GM21717 (cell line): ENCODE data around the gene HSPG2.

Experiments used
- ATAC-seq: cut with Tn5 transposase; IDR thresholded peaks from one replicate; pipeline ENCODE4 v1.9.1; 2021; ENCODE audit warnings: mild to moderate bottlenecking, moderate library complexity; ENCODE audit not compliant: unreplicated experiment

HSPG2 gene

DNA sequence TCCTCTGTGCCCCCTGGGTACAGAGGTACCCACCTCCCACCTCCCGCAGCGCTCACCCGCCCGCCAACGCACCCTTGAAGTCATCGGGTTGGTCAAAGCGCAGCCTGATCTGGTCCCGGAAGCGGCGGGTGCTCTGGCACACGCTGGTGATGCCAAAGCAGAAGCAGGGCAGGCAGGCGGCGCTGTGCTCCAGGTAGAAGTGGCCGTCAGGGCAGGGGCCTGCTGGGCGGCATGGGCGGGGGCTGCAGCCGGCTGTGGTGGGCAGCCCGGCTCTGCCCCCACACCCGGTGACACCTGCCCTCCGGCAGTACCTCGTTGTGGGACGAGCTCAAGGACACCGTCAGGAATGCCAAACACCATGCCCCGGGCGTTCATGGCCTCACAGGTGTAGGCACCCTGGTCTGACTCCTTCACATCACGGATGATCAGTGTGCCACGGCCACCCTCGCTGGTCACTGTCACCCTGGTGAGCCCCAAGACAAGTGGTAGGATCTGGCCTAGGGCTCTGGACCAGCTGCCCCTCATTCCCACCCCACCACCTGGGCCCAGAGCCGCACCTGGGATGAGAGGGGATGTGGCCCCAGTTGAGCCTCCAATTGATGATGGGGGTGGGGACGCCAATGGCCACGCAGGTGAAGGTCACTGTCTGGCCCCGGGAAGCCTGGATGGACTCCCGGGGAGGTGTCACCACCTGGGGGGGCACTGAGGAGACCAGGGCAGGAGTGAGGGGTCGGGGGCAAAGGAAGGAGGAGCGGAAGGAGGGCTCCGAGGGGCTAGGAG is 52.5 kb downstream of the HSPG2 start:
- ATAC-seq = no peak

DNA sequence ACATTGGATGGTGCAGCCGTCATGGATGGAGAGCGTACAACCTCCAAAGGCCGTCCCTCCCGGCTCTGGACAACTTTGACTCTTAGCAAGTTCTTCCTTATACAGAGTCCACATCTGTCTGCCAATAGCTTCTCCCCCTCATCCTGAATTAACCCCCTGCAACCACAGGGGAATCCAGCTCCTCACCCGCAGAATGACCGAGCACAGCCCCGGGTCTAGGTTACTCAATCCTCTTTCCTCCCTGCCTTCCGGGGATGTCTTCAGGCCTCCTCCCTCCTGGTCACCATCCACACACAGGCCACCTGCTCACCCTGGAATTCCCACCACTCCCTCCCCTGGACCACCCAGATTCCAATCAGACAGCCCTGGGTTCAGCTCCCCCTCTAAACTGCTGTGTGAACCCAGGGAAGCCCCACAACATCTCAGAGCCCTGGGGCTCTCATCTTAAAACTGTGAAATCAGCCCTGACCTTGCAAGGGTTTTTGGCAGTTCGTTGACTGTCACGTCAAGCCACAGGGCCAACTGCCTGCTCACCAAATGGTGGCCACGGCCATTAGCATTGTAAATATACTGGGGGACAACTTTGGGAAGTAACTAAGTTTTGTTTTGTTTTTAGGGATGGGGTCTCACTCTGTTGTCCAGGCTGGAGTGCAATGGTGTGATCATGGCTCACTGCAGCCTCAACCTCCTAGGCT is 54.2 kb downstream of the HSPG2 start:
- ATAC-seq = no peak

DNA sequence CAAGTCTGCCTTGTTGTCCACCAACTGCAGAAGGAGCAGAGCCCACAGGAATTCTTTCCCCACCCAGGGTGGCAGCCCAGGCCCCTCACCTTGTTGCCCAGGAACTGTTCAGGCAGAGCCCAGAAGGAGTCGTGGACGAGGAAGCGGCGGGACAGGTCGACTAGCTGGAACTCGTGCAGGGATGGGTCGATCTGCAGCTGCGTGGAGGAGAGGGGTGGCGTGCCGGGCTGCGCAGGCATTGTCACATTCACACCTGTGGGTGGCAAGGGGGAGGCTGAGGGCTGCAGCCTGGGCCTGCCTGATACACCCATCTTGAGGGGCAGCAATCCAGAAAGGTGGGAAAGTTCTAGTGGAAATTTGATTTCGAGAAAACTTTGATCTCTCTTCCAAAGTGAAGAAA is 55.9 kb downstream of the HSPG2 start:
- ATAC-seq = no peak

DNA sequence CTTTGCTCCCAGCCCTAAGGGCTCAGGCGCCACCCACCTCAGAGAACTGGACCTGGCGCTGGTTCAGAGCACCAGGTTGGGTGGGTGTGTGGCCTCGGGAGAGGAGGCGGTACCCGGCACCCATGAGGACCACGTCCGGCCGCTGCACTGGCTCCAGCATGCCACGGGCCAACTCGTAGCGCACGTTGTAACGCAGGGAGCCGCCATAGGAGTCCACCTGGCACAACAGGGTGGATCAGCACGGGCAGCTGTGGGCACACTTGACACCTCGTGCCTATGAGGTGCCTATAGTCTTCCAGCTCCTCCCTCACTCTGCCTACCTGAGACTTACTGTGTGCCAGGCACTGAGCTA is 56.5 kb downstream of the HSPG2 start:
- ATAC-seq = no peak

DNA sequence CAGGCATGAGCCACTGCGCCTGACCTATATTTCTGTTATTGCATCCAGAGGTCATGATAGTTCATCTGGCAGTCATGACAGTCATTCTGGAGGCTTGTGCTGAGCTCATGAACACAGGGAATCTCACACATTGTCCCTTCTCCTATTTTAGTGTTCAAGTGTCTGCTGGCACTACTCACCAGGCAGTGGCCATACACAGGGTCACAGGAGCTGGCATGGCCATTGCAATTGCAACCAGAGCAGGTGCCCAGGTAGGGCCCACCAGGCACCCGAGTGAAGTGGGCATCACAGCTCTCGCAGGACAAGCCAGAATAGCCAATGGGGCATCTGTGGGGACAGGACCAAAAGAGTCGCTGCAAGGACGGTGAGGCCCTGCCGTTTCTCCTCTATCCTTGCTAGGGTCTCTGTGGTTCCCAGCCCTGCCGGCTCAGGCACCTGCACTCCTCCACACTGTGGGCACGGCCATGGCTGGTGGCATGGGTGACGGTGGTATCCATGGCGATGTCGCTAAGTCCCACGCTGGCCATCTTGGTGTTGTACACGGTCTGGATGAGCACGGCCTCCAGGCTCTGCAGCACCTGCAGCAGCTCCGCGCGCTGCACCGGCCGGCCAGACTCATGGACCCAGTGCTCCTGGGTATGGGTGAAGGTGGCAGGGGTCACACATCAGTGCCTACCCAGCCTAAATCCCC is 57.0 kb downstream of the HSPG2 start:
- ATAC-seq = no peak

DNA sequence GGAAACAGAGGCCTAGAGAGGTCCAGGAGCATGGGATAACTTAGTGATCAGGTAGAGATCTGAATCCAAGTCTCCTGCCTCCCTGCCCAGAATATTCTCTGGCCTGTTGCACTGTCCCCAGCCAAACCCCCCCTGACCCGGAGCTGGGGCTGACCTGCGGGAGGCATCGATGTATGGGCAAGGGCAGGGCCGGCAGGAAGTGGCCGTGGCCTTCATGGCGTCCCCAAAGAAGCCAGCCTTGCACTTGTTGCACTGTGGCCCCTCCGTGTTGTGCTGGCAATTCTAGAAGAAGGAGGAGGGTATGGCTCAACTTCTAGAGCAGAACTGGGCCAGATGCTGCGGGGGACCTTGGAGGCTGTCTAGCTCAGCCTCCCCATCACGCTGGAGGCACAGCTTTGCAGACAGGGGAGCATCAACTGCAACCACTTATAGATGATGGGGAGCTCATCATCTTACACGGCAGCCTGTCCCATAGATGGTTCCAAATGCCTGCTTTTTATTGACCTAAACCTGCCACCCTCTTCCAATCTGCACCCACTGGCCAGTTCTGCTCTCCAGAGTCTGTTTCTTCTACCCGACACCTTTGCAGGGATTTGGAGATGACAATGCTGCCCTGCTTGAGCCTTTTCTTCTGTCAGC is 58.2 kb downstream of the HSPG2 start:
- no peak for ATAC-seq

DNA sequence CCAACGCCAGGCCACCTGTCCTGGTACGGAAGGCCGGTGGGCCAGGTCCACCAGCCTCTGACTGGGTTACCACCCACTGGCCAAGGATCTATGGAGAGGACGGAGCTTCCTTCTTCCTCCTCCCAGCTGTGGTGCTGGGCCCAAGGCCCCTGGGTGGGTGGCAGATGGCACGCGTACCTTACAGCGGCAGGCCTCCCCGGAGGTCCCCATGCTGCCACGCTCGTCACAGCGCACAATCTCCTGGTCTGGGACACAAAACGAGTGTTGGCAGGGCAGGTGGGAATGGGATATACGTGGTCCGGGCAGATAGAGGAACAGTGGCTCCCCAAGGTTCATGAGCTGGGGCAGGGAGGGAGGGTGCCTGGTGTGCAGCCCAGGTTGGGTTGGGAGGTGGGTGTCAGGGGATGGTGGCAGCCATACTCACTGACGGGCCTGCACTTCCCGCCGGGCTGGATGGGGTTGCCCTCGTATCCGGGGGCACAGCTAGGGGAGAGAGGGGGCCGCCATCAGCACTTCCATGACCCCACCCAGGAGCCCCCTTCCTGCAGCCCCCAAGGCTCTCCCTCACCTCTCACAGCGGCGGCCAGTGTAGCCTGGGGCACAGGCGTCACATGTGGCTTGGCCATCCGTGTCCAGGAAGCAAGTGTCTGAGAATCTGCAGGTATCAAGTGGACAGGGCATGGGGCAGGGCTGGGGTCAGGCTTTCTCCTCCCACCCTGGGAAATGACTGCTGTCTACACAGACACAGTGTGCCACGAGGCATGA is 58.9 kb downstream of the HSPG2 start:
- ATAC-seq = no peak

DNA sequence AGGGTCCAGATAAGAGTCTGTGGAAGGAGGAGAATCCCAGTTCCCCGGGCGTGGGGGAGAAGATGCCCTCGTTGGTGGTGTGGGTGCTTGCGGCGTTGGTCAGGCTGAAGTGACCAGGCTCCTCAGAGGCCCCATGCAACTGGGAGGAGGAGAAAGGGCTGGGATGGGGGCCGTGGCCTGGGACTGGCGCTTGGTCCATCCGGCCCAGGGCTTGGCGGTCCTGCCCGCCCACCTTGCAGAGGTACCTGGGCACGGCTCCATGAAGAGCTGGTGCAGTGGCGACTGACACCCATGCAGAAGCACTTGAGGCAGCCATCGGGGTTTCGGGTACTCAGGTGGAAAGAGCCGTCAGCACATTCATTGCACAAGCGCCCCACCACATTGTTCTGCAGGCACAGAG is 60.8 kb downstream of the HSPG2 start:
- no peak for ATAC-seq

DNA sequence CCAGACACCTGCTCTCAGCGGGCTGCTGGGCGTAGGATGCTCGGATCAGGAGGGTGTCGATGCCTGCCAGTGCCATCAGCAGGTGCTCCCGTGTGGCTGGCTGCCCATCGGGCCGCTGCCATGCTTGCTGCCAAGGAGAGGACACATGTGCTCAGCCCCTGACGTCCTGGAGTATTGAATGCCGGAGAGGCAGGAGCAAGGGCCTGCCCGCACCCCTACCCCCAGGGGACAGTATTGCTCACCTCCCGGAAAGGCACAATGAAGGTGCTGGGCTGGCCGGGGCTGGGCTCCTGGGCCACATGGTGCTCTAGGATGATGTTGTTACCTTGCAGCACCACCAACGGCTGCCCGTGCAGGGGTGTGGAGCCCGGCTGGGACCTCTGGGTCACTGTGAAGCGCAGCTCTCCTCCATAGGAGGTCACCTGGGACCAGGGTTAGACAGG is 61.5 kb downstream of the HSPG2 start:
- no peak for ATAC-seq

DNA sequence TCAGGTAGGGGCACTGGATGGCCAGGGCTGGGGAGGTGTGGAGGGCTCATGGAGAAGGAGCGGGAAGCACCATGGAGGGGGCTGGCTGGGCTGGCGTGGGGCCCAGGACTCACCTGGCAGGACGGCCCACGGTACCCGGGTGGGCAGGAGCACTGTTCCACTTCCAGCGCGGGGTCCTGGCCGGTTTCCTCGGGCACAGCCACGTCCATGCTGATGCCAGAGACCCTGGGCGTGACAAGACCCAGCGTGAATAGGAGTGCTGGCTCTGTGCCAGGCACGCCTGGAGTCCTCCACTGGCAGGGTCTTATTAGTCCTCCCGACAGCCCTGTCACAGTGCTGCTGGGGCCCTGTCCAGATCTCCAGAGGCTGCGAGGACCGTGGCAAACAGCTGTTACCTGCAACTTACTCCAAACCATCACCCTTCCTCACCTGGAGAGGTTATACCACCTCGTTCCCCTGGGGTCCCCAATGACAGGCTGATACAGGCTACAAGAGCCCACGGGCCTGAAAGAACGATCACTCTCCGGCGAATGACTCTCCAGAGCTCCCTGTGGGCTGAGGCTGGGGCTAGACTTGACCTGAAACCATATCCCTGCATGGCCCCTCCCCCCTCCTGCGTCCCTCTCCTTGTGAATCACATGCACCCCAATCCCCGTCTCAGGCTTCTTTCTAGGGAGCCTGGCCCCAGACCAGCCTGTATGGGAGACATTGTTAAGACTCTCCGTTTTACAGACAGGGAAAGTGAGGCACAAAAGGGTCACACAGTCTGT is 62.1 kb downstream of the HSPG2 start:
- ATAC-seq = no peak

DNA sequence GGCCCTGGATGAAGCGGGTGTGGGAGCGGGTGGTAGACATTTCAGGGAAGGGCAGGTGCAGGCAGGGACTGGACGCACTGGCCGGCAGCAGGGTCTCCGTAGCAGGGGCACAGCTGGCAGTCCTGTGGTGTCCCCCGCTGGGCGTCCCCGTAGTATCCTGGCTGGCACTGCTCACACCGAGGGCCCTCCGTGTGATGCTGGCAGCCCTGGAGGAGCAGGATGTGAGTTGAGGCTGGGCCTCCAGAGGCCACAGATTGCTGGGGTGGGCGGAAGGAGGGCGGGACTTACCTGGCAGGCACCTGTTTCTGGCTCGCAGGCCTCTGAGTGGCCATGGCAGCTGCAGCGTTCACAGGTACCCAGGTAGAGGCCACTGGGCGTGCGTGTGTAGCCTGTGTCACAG is 62.8 kb downstream of the HSPG2 start:
- no peak for ATAC-seq

DNA sequence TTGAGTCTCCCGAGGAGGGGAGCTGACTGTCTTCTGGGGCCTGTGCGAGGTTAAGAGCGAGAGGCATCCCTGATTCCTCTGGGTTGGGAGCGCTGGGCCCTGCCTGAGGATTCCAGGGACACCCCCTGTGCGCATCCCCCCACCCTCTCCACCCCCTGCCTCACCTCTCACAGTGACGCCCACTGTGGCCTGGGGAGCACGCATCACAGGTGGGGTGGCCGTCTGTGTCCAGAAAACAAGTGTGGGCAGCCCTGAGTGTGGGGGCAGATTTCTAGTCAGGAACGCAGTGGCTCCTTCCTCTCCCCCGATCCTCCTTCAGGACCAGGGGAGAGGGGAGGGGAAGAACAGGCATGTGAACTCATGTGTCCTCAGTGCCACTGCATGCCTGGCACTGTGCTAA is 63.3 kb downstream of the HSPG2 start:
- ATAC-seq = no peak

DNA sequence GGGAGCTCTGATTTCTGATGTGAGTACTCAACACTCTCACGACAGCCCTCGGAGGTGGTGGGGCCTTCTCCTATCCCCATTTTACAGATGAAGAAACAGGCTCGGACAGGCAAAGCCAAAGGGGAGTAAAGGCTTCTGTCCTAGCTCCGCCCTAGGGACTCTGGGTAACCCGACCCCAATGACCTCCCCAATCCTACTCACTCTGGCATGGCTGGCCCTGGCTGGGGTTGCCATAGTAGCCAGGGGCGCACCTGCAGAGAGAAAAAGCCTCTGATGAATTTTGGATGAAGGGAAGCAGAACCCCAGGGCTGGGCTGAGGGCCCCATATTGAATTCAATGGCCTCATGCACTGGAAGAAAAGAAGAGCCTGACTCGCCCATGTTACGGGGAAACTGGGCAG is 63.9 kb downstream of the HSPG2 start:
- no peak for ATAC-seq

DNA sequence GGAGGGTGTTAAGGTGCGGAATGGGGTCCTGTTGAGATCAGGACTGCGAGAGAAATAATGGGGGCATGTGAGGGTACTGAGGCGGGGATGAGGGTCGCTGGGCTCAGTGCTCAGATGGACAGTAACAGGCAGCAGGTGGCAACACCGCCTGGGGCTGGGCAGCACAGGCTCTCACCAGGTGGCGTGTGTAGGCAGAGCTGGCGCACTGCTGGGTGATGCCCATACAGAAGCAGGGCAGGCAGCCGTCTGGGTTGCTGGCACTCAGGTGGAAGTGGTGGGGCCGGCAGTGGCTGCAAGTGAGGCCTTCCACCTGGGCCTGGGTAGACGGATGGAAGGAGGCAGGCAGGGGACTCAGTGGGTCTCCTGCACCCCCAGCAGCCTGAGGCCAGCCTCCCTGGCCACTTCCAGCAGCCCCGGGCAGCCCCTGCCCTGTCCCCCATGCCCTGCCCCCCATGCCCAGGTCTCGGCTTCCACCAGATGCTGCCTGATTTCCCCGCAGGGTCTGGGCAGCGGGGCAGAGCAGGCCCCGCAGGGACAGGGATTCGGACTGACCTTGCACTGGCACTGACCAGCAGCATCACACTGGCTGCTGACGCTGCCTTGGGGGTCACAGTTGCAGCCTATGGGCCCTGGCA is 64.5 kb downstream of the HSPG2 start:
- ATAC-seq = no peak

DNA sequence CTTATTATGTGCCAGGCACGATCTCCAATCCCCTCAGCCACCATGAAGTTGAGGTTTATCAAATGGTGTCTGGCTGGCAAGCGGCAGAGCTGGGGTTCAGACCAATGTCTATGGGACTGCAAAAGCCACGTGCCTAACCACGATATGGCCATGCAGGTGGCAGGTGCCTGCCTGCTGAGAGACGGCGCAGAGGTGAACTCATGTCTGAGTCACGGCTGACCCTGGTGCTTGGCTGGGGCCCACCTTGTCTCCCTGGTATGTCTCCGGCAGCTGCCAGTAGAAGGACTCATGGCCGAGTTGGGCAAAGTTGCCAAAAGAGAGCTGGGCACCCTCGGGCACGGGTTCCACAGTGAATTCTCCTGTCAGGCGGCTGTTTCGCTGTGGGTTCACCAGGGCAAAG is 65.2 kb downstream of the HSPG2 start:
- ATAC-seq = no peak

DNA sequence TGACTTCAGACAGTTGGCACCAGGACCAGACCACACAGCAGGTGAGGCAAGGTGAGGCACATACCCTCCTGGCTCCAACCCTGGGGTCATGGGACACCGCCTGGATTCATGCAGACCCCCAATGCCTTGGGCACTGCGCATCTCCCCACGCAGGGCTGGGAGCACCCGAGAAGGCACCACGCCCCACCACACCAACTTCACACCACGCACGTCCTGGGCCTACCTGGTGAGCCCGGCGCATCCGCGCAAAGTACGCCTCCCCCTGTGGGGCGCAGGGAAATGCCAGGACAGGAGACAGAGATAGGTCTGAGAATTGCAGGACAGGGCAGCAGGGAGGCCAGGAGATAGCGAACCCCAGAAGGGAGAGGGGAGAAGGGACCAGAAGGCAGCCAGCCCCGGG is 66.5 kb downstream of the HSPG2 start:
- ATAC-seq = no peak

DNA sequence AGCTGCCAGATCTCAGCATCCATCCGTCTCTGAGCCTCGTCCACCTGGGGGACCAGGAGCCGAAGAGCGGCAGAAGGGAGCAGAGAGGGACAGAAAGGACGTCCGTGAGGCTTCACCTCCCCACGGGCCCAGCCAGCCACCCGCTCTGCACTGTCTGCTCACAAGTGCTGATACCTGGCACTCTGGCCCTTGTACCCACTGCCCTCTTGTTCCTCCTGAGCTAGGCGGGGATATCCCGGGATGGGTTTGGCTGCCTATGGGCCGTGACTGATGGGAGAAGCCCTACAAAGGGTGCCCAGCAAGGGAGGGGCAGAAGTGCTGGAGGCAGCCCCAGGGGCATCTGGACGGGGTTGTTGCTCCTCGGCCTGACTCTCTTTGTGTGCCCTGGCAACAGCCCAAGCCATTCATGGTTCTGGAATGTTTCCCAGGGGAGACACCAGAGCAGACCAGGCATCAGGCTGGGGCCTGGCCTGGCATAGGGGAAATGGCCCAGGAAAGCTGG is 67.4 kb downstream of the HSPG2 start:
- no peak for ATAC-seq

DNA sequence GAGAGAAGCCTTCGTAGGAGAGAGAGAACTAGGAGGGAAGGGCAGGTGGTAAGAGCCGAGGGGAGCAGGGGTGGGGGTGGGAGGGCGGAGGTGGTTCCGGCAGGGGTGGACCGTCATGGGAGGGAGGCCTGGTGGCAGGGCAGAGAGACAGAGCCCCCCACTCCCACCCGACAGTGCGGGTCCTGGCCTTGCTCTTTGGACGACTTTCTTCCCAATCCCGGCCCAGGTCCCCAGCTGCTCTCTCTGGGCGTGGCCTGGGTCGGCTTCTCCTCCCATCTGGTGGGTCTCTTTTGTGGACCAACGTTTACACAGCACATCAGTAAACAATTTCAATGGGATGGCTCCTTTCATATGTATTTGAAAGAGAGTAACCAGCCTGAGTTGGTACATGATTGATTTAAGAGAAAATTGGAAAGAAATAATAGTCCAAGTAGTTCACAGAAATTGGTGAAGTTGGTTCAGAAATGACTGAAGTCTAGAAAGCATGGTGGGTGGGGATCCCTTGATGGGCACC is 68.1 kb downstream of the HSPG2 start:
- ATAC-seq = no peak

DNA sequence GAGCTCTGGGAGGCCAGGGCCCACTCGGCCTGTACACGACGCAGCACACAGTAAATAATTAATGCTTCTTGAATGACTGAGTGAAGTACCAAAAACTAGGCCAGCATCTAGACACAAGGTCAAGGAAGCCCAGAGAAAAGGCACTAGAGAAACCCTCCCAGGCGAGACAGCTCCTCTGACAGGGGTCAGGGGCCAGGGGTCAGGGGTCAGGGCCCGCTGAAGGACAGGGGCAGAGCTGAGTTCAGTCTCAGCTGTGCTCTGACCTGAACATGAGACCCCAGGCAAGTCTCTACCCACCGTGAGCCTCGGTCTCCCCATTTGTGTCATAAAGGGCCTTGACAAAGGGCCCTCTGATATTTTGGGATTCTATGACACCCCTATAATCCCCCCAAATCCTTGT is 68.6 kb downstream of the HSPG2 start:
- ATAC-seq = no peak
